ENCODE data around the gene ERMP1. TPM values are rescaled to one million over a fixed set of nuclear protein-coding genes. Genes with fewer than 3 reads are reported as not detected.

Gene ERMP1
- total RNA-seq, 6 experiments from 2014 or later, result 5.1 to 7.5 (median 6.8) TPM

GRCh38 chr9:5773324-5773999 lies 59.5 kb downstream of the ERMP1 start:
- no peak overlapping the region for H3K4me3 Mint-ChIP-seq
- peak overlapping the region; percentile 17; the same call in 1 of the 2 replicates for H3K27ac Mint-ChIP-seq
- peaks cover 4% of the 10 kb centered on the region for H3K9me3 Mint-ChIP-seq
- DNase-seq, result no peak
- H3K4me1 Mint-ChIP-seq (ENCODE audit: low read depth), result peaks cover 16% of the 10 kb centered on the region
- peaks cover 5% of the 10 kb centered on the region; the same call in 1 of the 2 replicates for H3K27me3 Mint-ChIP-seq (ENCODE audit: insufficient read depth)
- TF ChIP-seq CTCF (IDR thresholded peaks at IDR 0.05), result peak; percentile 30; the same call in 1 of the 2 replicates
- H3K36me3 Mint-ChIP-seq (ENCODE audit: low read depth), result peaks cover 51% of the 10 kb centered on the region

GRCh38 chr9:5767968-5768932 lies 64.7 kb downstream of the ERMP1 start:
- no peak for TF ChIP-seq CTCF (IDR thresholded peaks at IDR 0.05)
- Mint-ChIP-seq H3K4me1 (ENCODE audit: low read depth) (peaks cover 15% of the 10 kb centered on the region), H3K9me3 (no peaks in the 10 kb centered on the region), H3K27ac (0 out of 2 replicates have a peak overlapping the region, but pooled peaks have one; percentile 36), H3K27me3 (ENCODE audit: insufficient read depth) (peaks cover 3% of the 10 kb centered on the region; the same call in 1 of the 2 replicates), H3K36me3 (ENCODE audit: low read depth) (peaks cover 56% of the 10 kb centered on the region), H3K4me3 (no peak overlapping the region)
- DNase-seq, result no peak

DNA sequence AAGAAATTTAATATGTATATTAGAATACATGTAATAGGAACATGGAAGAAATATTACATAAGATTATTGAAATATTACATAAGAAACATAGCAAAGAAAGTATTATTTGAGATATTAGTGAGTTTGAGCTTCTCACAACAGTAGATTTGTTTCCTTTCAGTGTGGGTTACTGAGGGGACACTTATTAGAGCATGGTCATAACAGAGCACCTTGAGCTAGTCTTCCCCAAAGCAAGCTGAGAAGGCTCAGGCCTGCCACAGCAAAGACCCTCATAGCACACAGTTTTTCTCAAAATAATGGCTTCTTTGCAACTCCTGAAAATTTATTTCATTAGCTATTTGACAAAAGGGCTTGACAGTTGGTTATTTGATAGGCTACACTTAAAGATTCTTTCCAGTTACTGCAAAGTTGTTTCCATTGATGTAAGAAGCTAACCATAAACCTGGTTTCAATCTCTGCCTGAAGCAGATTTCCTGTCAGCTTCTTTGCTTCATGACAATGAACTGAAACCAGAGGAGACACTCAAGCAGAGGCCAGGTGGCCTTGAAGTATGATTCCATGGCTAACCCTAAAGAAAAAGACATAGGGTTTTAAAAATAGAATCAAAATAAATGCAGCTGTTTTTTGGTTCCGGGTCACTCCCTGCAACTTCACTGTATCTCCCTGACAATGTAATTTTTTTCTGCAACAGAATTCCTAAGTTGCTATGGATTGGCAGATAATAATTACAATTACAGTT lies 68.6 kb downstream of the ERMP1 start:
- H3K27me3 Mint-ChIP-seq (ENCODE audit: insufficient read depth), result peaks cover 3% of the 10 kb centered on the region
- DNase-seq, result no peak
- H3K4me1 Mint-ChIP-seq (ENCODE audit: low read depth), result peaks cover 48% of the 10 kb centered on the region
- H3K4me3 Mint-ChIP-seq, result no peak overlapping the region
- peaks cover 68% of the 10 kb centered on the region for H3K36me3 Mint-ChIP-seq (ENCODE audit: low read depth)
- TF ChIP-seq CTCF (IDR thresholded peaks at IDR 0.05), result no peak
- H3K27ac Mint-ChIP-seq, result no peak overlapping the region
- H3K9me3 Mint-ChIP-seq, result no peaks in the 10 kb centered on the region

DNA sequence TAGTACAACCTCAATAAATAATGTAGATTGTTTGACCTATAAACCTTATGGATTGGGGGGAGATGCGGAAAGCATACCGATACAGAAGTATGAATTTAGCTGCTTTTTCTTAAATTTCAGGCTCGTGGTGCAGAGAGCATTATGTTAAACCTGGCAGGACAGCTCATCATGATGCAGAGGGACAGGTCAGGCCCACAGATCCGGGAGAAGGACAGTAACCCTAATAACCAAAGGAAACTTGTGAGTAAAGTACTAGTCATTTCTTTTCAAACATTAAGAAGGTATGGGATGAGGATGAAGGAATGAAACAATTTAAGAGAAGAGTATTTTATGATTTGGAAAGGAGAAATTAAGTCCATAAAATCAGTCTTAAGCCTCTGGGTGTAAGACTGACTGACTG lies 70.5 kb downstream of the ERMP1 start:
- H3K36me3 Mint-ChIP-seq (ENCODE audit: low read depth), result peaks cover 69% of the 10 kb centered on the region
- H3K27ac Mint-ChIP-seq, result peak overlapping the region; percentile 62
- peaks cover 1% of the 10 kb centered on the region; the same call in 1 of the 2 replicates for H3K27me3 Mint-ChIP-seq (ENCODE audit: insufficient read depth)
- H3K9me3 Mint-ChIP-seq, result no peaks in the 10 kb centered on the region
- TF ChIP-seq CTCF (IDR thresholded peaks at IDR 0.05), result no peak
- DNase-seq, result peak; percentile 20
- peaks cover 57% of the 10 kb centered on the region for H3K4me1 Mint-ChIP-seq (ENCODE audit: low read depth)
- peak overlapping the region; percentile 4; the same call in 1 of the 2 replicates for H3K4me3 Mint-ChIP-seq

GRCh38 chr9:5760338-5760737 lies 72.6 kb downstream of the ERMP1 start:
- no peak for TF ChIP-seq CTCF (IDR thresholded peaks at IDR 0.05)
- Mint-ChIP-seq H3K36me3 (ENCODE audit: low read depth) (peaks cover 60% of the 10 kb centered on the region), H3K4me3 (no peak overlapping the region), H3K27ac (0 out of 2 replicates have a peak overlapping the region, but pooled peaks have one; percentile 34), H3K4me1 (ENCODE audit: low read depth) (peaks cover 69% of the 10 kb centered on the region), H3K27me3 (ENCODE audit: insufficient read depth) (peaks cover 1% of the 10 kb centered on the region; the same call in 1 of the 2 replicates), H3K9me3 (no peaks in the 10 kb centered on the region)
- no peak for DNase-seq

Measured in HFFc6 (cell line).